DOHH2 (cell line): Measurements from ENCODE around the gene WIPF2.

Experiments used
- H3F3A ChIP-seq: fragments of 200-600 bp; sonication (generic), shearing (Covaris generic); 2 replicates; pipeline ENCODE4 v1.6.0; 2016; ENCODE audit warnings: antibody characterized with exemption, mild to moderate bottlenecking; ENCODE audit not compliant: control insufficient read depth, insufficient read depth
- H3K27ac ChIP-seq: fragments of 200-600 bp; sonication (generic); 2 replicates; pipeline ENCODE4 v1.5.1; 2014; ENCODE audit warnings: low read depth, mild to moderate bottlenecking, low read length, moderate library complexity
- H3K27me3 ChIP-seq: fragments of 200-600 bp; sonication (generic); 2 replicates; pipeline ENCODE4 v1.6.1; 2014; ENCODE audit warnings: mild to moderate bottlenecking, low read length, mixed read lengths; ENCODE audit not compliant: control insufficient read depth
- H3K36me3 ChIP-seq: fragments of 200-600 bp; sonication (generic); 2 replicates; pipeline ENCODE4 v1.6.1; 2014; ENCODE audit warnings: mild to moderate bottlenecking, low read length, moderate library complexity, mixed read lengths; ENCODE audit not compliant: control insufficient read depth
- H3K4me1 ChIP-seq: fragments of 200-600 bp; sonication (generic); 2 replicates; pipeline ENCODE4 v1.6.1; 2014; ENCODE audit warnings: mild to moderate bottlenecking, low read length, mixed read lengths; ENCODE audit not compliant: control insufficient read depth
- H3K4me2 ChIP-seq: fragments of 200-600 bp; sonication (generic); 2 replicates; pipeline ENCODE4 v1.6.0; 2014; ENCODE audit warnings: mild to moderate bottlenecking, low read length, moderate library complexity
- H3K4me3 ChIP-seq: fragments of 200-600 bp; sonication (generic); 2 replicates; pipeline ENCODE4 v1.5.1; 2014; ENCODE audit warnings: mild to moderate bottlenecking, low read length, mixed read lengths
- H3K79me2 ChIP-seq: fragments of 200-600 bp; sonication (generic); 2 replicates; pipeline ENCODE4 v1.6.1; 2014; ENCODE audit warnings: mild to moderate bottlenecking, low read length, mixed read lengths; ENCODE audit not compliant: control insufficient read depth
- H3K9me2 ChIP-seq: fragments of 200-600 bp; sonication (generic); replicated peaks from 2 replicates; pipeline ENCODE4 v1.6.1; 2014; ENCODE audit warnings: mild to moderate bottlenecking, low read length, mixed read lengths; ENCODE audit not compliant: control insufficient read depth
- H3K9me3 ChIP-seq: fragments of 200-600 bp; sonication (generic); 2 replicates; pipeline ENCODE4 v1.6.1; 2014; ENCODE audit warnings: antibody characterized with exemption, low read length, mixed read lengths; ENCODE audit not compliant: control insufficient read depth, insufficient read depth
- H4K20me1 ChIP-seq: fragments of 200-600 bp; sonication (generic); 2 replicates; pipeline ENCODE4 v1.6.0; 2014; ENCODE audit warnings: low read depth, mild to moderate bottlenecking, antibody characterized with exemption, low read length, moderate library complexity; ENCODE audit not compliant: control insufficient read depth, insufficient read depth
- EZH2phosphoT487 ChIP-seq: fragments of 200-600 bp; sonication (generic); IDR thresholded peaks from 2 replicates; pipeline ENCODE4 v1.6.1; 2017; ENCODE audit warnings: borderline replicate concordance, mild to moderate bottlenecking, antibody characterized with exemption, low read length, moderate library complexity, mixed read lengths
- TF ChIP-seq, protein P1 (sequence below): fragments of 200-600 bp; sonication (generic); IDR thresholded peaks from one replicate; pipeline ENCODE4 v1.5.1; 2014; ENCODE audit warnings: antibody characterized with exemption, mild to moderate bottlenecking, low read depth, low read length; ENCODE audit not compliant: poor library complexity, severe bottlenecking

The WIPF2 gene

DNA sequence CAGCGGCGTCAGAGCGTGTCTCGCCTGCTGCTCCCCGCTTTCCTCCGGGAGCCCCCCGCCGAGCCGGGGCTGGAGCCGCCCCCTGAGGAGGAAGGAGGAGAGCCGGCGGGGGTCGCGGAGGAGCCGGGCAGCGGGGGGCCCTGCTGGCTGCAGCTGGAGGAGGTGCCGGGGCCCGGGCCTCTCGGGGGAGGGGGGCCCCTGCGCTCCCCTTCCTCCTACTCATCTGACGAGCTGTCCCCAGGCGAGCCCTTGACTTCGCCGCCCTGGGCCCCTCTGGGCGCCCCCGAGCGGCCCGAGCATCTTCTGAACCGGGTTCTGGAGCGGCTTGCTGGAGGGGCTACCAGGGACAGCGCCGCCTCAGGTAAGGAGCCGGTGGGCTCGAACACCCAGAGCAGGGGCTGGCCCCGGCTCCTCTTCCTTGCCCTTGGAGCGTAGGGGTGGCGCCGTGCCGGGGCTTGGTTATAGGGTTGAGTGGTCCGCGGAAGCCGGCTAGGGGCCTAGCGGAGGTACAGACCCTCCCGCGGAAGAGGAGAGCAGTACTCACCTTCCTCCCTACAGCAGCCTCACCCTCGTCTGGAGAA lies 41.0 kb upstream of the WIPF2 start:
- no peaks in the 10 kb centered on the region for H3K79me2 ChIP-seq
- no peaks in the 10 kb centered on the region for H3K9me3 ChIP-seq
- H4K20me1 ChIP-seq, result no peaks in the 10 kb centered on the region
- TF ChIP-seq, protein P1, sequence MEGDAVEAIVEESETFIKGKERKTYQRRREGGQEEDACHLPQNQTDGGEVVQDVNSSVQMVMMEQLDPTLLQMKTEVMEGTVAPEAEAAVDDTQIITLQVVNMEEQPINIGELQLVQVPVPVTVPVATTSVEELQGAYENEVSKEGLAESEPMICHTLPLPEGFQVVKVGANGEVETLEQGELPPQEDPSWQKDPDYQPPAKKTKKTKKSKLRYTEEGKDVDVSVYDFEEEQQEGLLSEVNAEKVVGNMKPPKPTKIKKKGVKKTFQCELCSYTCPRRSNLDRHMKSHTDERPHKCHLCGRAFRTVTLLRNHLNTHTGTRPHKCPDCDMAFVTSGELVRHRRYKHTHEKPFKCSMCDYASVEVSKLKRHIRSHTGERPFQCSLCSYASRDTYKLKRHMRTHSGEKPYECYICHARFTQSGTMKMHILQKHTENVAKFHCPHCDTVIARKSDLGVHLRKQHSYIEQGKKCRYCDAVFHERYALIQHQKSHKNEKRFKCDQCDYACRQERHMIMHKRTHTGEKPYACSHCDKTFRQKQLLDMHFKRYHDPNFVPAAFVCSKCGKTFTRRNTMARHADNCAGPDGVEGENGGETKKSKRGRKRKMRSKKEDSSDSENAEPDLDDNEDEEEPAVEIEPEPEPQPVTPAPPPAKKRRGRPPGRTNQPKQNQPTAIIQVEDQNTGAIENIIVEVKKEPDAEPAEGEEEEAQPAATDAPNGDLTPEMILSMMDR, result peak; percentile 24
- no peak for TF ChIP-seq EZH2phosphoT487
- peaks cover 14% of the 10 kb centered on the region for H3K4me1 ChIP-seq
- no peak overlapping the region for H3K27ac ChIP-seq
- no peaks in the 10 kb centered on the region for H3K27me3 ChIP-seq
- peaks cover 9% of the 10 kb centered on the region for H3F3A ChIP-seq
- peaks cover 14% of the 10 kb centered on the region for H3K36me3 ChIP-seq
- no peaks in the 10 kb centered on the region for H3K9me2 ChIP-seq
- H3K4me3 ChIP-seq, result peak overlapping the region; percentile 72
- peak overlapping the region; percentile 88 for H3K4me2 ChIP-seq

DNA sequence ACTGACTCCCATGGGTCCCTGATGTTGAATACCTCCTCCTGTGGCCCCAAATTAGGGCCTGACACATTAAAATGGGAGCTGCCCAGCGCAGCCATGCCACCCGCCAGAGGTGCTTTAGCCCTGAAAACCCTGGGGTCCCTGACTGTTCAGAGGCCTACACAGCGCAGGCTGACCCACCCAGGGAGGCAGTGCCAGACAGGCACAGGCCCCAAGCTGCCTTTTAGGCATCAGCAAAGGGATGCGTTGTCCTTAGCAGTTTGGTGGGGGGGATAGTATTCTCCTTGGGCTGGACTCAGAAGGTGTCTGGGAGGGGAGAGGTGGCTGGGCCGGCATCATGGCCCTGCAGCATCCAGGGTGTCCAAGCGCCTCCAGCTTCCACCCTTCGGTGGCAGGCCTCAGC lies 40.4 kb upstream of the WIPF2 start:
- Histone ChIP-seq H3K27me3 (no peaks in the 10 kb centered on the region), H3K79me2 (no peaks in the 10 kb centered on the region), H3K4me2 (no peak overlapping the region), H4K20me1 (no peaks in the 10 kb centered on the region), H3F3A (peaks cover 5% of the 10 kb centered on the region), H3K9me3 (no peaks in the 10 kb centered on the region), H3K4me1 (peaks cover 14% of the 10 kb centered on the region), H3K36me3 (peaks cover 9% of the 10 kb centered on the region), H3K27ac (no peak overlapping the region), H3K9me2 (no peaks in the 10 kb centered on the region), H3K4me3 (no peak overlapping the region)
- no peak for TF ChIP-seq EZH2phosphoT487
- TF ChIP-seq, protein P1, result no peak

- Histone ChIP-seq H3K4me2 (no peak overlapping the region), H3K9me3 (no peaks in the 10 kb centered on the region), H3K36me3 (peaks cover 9% of the 10 kb centered on the region)
These were observed 39.0 kb upstream of the WIPF2 start for GRCh38 chr17:40179923-40180659.

More at GRCh38 chr17:40179923-40180659, 39.0 kb upstream of the WIPF2 start:
- Histone ChIP-seq H3K4me3 (no peak overlapping the region), H3K9me2 (no peaks in the 10 kb centered on the region), H3F3A (peaks cover 4% of the 10 kb centered on the region; the same call in 1 of the 2 replicates), H3K4me1 (peaks cover 14% of the 10 kb centered on the region), H3K27ac (no peak overlapping the region), H4K20me1 (no peaks in the 10 kb centered on the region), H3K27me3 (no peaks in the 10 kb centered on the region), H3K79me2 (no peaks in the 10 kb centered on the region)
- TF ChIP-seq, protein P1, result no peak
- TF ChIP-seq EZH2phosphoT487, result no peak
